HepG2 (cell line): ENCODE data around the gene GPN2. TPM values are rescaled to one million over a fixed set of nuclear protein-coding genes. Genes with fewer than 3 reads are reported as not detected.

ENCODE experiments used
- ATAC-seq: fragments of 200-7000 bp; cut with Tn5 transposase; 3 replicates; pipeline ENCODE4 v1.9.1; 2020; ENCODE audit warnings: mild to moderate bottlenecking, moderate library complexity
- BruUV-seq: library from RNA; stranded (reverse); fragments of 400-500 nt; replicated peaks from 2 replicates; lab custom pipeline; 2021; lab: Mats Ljungman, UMichigan
- CTCF ChIA-PET: fragments of 300-600 bp; formaldehyde crosslinking; extraction: SDS; loops from one replicate; lab custom pipeline; 2021; ENCODE audit warnings: low total read pairs, inconsistent platforms, low intra/inter-chr PET ratio; lab: Yijun Ruan, JAX
- POLR2A ChIA-PET: fragments of 350-600 bp; sonication (Branson Sonifier 250); formaldehyde crosslinking; loops from one replicate; lab custom pipeline; 2020; ENCODE audit warnings: antibody characterized with exemption, inconsistent platforms; lab: Yijun Ruan, JAX
- DNase-seq: peaks from one replicate; pipeline ENCODE4 v3.0.0-alpha.2; 2015; ENCODE audit warnings: low spot score
- FAIRE-seq: peaks from 3 replicates; lab custom pipeline; 2011; peaks lifted over from hg19 to GRCh38; lab: Jason Lieb, UNC
- H2AFZ ChIP-seq: one replicate; pipeline ENCODE4 v1.6.1; 2011; ENCODE audit warnings: low read length, inconsistent platforms
- H3K27ac ChIP-seq: fragments of 300-600 bp; 3 replicates; pipeline ENCODE4 v1.8.0; 2011; ENCODE audit warnings: mixed run types, mild to moderate bottlenecking, mixed read lengths, low read length, inconsistent platforms; ENCODE audit not compliant: insufficient read depth; ENCODE audit errors: extremely low read length
- H3K27me3 ChIP-seq, 2 experiments: fragments of 200-600 bp in 1 of 2; 2 replicates in 1 of 2; 3 replicates in 1 of 2; pipeline versions ENCODE4 v1.6.0 to v1.8.0; 2011; ENCODE audit warnings: low read length in 2 of 2, mild to moderate bottlenecking in 2 of 2, moderate library complexity in 2 of 2, inconsistent platforms in 1 of 2; ENCODE audit not compliant: insufficient read depth in 2 of 2, control insufficient read depth in 1 of 2
- H3K36me3 ChIP-seq, 2 experiments: fragments of 200-600 bp in 1 of 2; replicated peaks in 1 of 2; 2 replicates in 1 of 2; 3 replicates in 1 of 2; pipeline versions ENCODE4 v1.5.1 to v1.8.0; 2011; ENCODE audit warnings: low read length in 2 of 2, inconsistent platforms in 1 of 2; ENCODE audit not compliant: insufficient read depth in 2 of 2, control insufficient read depth in 1 of 2
- H3K4me1 ChIP-seq: 2 replicates; pipeline ENCODE4 v1.5.1; 2012; ENCODE audit warnings: low read length, inconsistent platforms; ENCODE audit not compliant: insufficient read depth
- H3K4me2 ChIP-seq: 2 replicates; pipeline ENCODE4 v1.6.0; 2011; ENCODE audit warnings: low read depth, low read length, inconsistent platforms
- H3K4me3 ChIP-seq, 3 experiments: fragments of 200-600 bp in 1 of 3; sonication (generic), shearing (Covaris generic) in 1 of 3; replicated peaks in 1 of 3; 2 replicates each; pipeline ENCODE4 v1.5.1; 2011 to 2016; ENCODE audit warnings: low read length in 3 of 3, inconsistent platforms in 2 of 3, low read depth in 2 of 3, mild to moderate bottlenecking in 2 of 3, control low read depth in 1 of 3, mixed read lengths in 1 of 3; ENCODE audit not compliant: insufficient read depth in 1 of 3
- H3K79me2 ChIP-seq: one replicate; pipeline ENCODE4 v1.6.1; 2011; ENCODE audit warnings: low read length, inconsistent platforms; ENCODE audit not compliant: insufficient read depth
- H3K9ac ChIP-seq: 2 replicates; pipeline ENCODE4 v1.6.0; 2011; ENCODE audit warnings: mild to moderate bottlenecking, low read depth, low read length, inconsistent platforms; ENCODE audit not compliant: insufficient read depth
- H3K9me3 ChIP-seq: 2 replicates; pipeline ENCODE4 v1.5.1; 2012; ENCODE audit warnings: mild to moderate bottlenecking, low read length
- H4K20me1 ChIP-seq: 2 replicates; pipeline ENCODE4 v1.6.0; 2011; ENCODE audit warnings: inconsistent platforms, mild to moderate bottlenecking, low read length, moderate library complexity; ENCODE audit not compliant: insufficient read depth
- GTF3A ChIP-seq: sonication (generic); formaldehyde crosslinking; conservative IDR thresholded peaks from 2 replicates; pipeline ENCODE4 v1.4.0; 2020; ENCODE audit warnings: mild to moderate bottlenecking, missing genetic modification reagents
- HOXA3 ChIP-seq: sonication (generic); formaldehyde crosslinking; IDR thresholded peaks from 2 replicates; pipeline ENCODE4 v1.5.0; 2020; ENCODE audit warnings: missing genetic modification reagents
- IKZF5 ChIP-seq: IDR thresholded peaks from 2 replicates; pipeline ENCODE4 v1.6.1; 2018; ENCODE audit warnings: missing genetic modification reagents, mild to moderate bottlenecking, missing compliant biosample characterization
- PHF20 ChIP-seq: sonication (generic); formaldehyde crosslinking; IDR thresholded peaks from 2 replicates; pipeline ENCODE4 v1.5.0; 2020; ENCODE audit warnings: mild to moderate bottlenecking, missing genetic modification reagents
- POLR2AphosphoS5 ChIP-seq: IDR thresholded peaks from 2 replicates; pipeline ENCODE4 v1.6.1; 2012; ENCODE audit warnings: low read depth, low read length
- POLR2G ChIP-seq: fragments of 200-400 bp; formaldehyde crosslinking; IDR thresholded peaks from 2 replicates; pipeline ENCODE4 v1.6.1; 2018; ENCODE audit warnings: mild to moderate bottlenecking, low read depth, low read length, moderate library complexity
- RBM39 ChIP-seq: fragments of 200-400 bp; formaldehyde crosslinking; IDR thresholded peaks from one replicate; pipeline ENCODE4 v1.6.1; 2018; ENCODE audit warnings: antibody characterized with exemption, mild to moderate bottlenecking, low read depth, low read length; ENCODE audit not compliant: poor library complexity, severe bottlenecking
- RNF2 ChIP-seq: fragments of 450-650 bp; conservative IDR thresholded peaks from 2 replicates; pipeline ENCODE4 v1.6.1; 2016; ENCODE audit warnings: low read depth
- TEF ChIP-seq: sonication (generic); formaldehyde crosslinking; IDR thresholded peaks from 2 replicates; pipeline ENCODE4 v1.5.0; 2020; ENCODE audit warnings: missing genetic modification reagents
- THRA ChIP-seq: sonication (generic); formaldehyde crosslinking; IDR thresholded peaks from 2 replicates; pipeline ENCODE4 v1.4.0; 2020; ENCODE audit warnings: missing genetic modification reagents, borderline replicate concordance
- ZNF672 ChIP-seq: sonication (generic); formaldehyde crosslinking; IDR thresholded peaks from 2 replicates; pipeline ENCODE4 v1.8.1; 2022; ENCODE audit warnings: missing genetic modification reagents
- ZNF747 ChIP-seq: sonication (generic); formaldehyde crosslinking; IDR thresholded peaks from 2 replicates; pipeline ENCODE4 v1.8.1; 2023; ENCODE audit warnings: missing genetic modification reagents, mild to moderate bottlenecking, borderline replicate concordance
- ZNF766 ChIP-seq: sonication (generic); formaldehyde crosslinking; IDR thresholded peaks from 2 replicates; pipeline ENCODE4 v1.5.0; 2020; ENCODE audit warnings: missing genetic modification reagents, borderline replicate concordance
- ZSCAN21 ChIP-seq: sonication (generic); formaldehyde crosslinking; IDR thresholded peaks from 2 replicates; pipeline ENCODE4 v1.8.0; 2022; ENCODE audit warnings: mild to moderate bottlenecking, missing genetic modification reagents, moderate library complexity, borderline replicate concordance
- WGBS: methylation state at CpG from one replicate; pipeline ENCODE4 v1.1.6; 2017; ENCODE audit warnings: low lambda C conversion rate; 5-methylcytosine and 5-hydroxymethylcytosine counted together
- in situ Hi-C: cut with HindIII; loops from 2 replicates; pipeline ENCODE4 v1.10.0; 2017; ENCODE audit warnings: low pct_unique_long_range_greater_than_20kb; ENCODE audit not compliant: extremely low pct_ligation_motif_present
- intact Hi-C: fragments of 100-400 bp; cut with micrococcal nuclease; formaldehyde crosslinking; loops from one replicate; pipeline ENCODE4 v1.10.0; 2022; ENCODE audit not compliant: unreplicated experiment
- polyA plus RNA-seq, 8 experiments: library from polyadenylated mRNA; depleted of rRNA in 3 of 8; stranded (reverse) in 7 of 8; unstranded in 1 of 8; fragments of >200 nt; fragmentation: Illumina TruSeq in 4 of 8; extraction: Trizol in 4 of 8; gene quantifications; 2 replicates each; pipeline versions ENCODE4 v1.2.1 to v1.2.3, GENCODE V29; 2011 to 2016; ENCODE audit warnings: low read depth in 4 of 8, missing spikeins in 1 of 8, mixed read lengths in 1 of 8; ENCODE audit not compliant: insufficient read depth in 1 of 8
- total RNA-seq, 5 experiments: library from RNA; depleted of rRNA; stranded (reverse); fragments of >200 nt; fragmentation: Illumina TruSeq; extraction: Trizol; gene quantifications; 2 replicates each; pipeline ENCODE4 v1.2.3, GENCODE V29; 2016; ENCODE audit warnings: low read depth in 1 of 5
- TF ChIP-seq, protein P1 (sequence below): sonication (generic); formaldehyde crosslinking; IDR thresholded peaks from 2 replicates; pipeline ENCODE4 v1.4.0; 2020; ENCODE audit warnings: low read depth, mild to moderate bottlenecking, missing genetic modification reagents
- TF ChIP-seq, protein P2 (sequence below): sonication (generic); formaldehyde crosslinking; IDR thresholded peaks from 2 replicates; pipeline ENCODE4 v1.5.0; 2020; ENCODE audit warnings: mild to moderate bottlenecking, missing genetic modification reagents

The GPN2 gene
- total and polyA plus RNA-seq, 2 of the 13 experiments (the other 11 are each of a cell fraction or from before 2014, with no cell fraction given): 19.3 to 38.9 TPM

GRCh38 chr1:26890467-26890796 lies 349 bp upstream of the GPN2 start (continued):
- TF ChIP-seq, protein P1, sequence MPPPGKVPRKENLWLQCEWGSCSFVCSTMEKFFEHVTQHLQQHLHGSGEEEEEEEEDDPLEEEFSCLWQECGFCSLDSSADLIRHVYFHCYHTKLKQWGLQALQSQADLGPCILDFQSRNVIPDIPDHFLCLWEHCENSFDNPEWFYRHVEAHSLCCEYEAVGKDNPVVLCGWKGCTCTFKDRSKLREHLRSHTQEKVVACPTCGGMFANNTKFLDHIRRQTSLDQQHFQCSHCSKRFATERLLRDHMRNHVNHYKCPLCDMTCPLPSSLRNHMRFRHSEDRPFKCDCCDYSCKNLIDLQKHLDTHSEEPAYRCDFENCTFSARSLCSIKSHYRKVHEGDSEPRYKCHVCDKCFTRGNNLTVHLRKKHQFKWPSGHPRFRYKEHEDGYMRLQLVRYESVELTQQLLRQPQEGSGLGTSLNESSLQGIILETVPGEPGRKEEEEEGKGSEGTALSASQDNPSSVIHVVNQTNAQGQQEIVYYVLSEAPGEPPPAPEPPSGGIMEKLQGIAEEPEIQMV (CRISPR knock-in tag): no peak
- no peak for TF ChIP-seq POLR2AphosphoS5
- TF ChIP-seq THRA (CRISPR knock-in tag): no peak
- no peak for TF ChIP-seq RNF2
- no peak for TF ChIP-seq TEF
- peak; percentile 51 for TF ChIP-seq POLR2G
- no peak for TF ChIP-seq GTF3A (CRISPR knock-in tag)
- TF ChIP-seq ZSCAN21 (CRISPR knock-in tag): 0 out of 2 replicates have a peak, but pooled peaks have one; percentile 3

DNA sequence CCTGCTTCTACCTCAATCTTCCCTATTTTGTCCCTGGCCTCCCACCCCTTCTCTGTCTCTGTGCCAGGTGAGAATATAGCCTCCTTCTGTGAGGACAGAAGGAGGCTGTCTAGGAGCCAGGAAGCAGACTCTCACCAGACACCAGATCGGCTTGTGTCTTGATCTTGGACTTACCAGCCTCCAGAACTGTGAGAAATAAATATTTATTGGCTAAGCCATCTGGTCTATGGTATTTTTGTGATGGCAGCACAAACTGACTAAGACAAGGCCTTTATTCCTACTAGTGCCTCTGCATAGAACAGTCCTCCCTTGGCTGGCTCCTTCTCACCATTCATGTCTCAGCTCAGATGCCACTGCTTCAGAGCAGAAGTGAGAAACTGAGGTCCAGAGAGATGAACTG lies 1.9 kb downstream of the GPN2 start:
- intact Hi-C loops: no loop called here
- Histone ChIP-seq H3K9ac (no peak overlapping the region), H3K4me2 (peak overlapping the region; percentile 91; the same call in 1 of the 2 replicates), H3K4me1 (peaks cover 39% of the 10 kb centered on the region), H3K9me3 (no peaks in the 10 kb centered on the region), H3K27me3 (no peaks in the 10 kb centered on the region), H3K36me3 (peaks cover 14 to 62% of the 10 kb centered on the region in 2 experiments; a peak in 4 of 5 replicates), H3K27ac (no peak overlapping the region), H3K79me2 (peaks cover 17% of the 10 kb centered on the region), H2AFZ (no peak overlapping the region), H4K20me1 (no peaks in the 10 kb centered on the region), H3K4me3 (no peak overlapping the region)
- WGBS: 93% methylated on average over 1 of the region's 1 CpG
- DNase-seq: no peak
- no peak for ATAC-seq
- CTCF ChIA-PET: no interaction called here
- no TSS peak for BruUV-seq
- no peak for FAIRE-seq
- in situ Hi-C loops: no loop called here
- POLR2A ChIA-PET: interaction anchor here (1.5 to 3.0 kb wide), 4 partner anchors 13 to 49 kb away, joined by 4 to 65 read pairs (median 21); partner anchors contain the start of genes GPATCH3 and NR0B2
- TF ChIP-seq, protein P2, sequence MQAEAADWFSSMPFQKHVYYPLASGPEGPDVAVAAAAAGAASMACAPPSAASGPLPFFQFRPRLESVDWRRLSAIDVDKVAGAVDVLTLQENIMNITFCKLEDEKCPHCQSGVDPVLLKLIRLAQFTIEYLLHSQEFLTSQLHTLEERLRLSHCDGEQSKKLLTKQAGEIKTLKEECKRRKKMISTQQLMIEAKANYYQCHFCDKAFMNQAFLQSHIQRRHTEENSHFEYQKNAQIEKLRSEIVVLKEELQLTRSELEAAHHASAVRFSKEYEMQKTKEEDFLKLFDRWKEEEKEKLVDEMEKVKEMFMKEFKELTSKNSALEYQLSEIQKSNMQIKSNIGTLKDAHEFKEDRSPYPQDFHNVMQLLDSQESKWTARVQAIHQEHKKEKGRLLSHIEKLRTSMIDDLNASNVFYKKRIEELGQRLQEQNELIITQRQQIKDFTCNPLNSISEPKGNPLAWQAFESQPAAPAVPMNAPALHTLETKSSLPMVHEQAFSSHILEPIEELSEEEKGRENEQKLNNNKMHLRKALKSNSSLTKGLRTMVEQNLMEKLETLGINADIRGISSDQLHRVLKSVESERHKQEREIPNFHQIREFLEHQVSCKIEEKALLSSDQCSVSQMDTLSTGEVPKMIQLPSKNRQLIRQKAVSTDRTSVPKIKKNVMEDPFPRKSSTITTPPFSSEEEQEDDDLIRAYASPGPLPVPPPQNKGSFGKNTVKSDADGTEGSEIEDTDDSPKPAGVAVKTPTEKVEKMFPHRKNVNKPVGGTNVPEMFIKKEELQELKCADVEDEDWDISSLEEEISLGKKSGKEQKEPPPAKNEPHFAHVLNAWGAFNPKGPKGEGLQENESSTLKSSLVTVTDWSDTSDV (CRISPR knock-in tag): no peak
- TF ChIP-seq HOXA3 (CRISPR knock-in tag) (no peak), IKZF5 (CRISPR knock-in tag) (no peak), ZNF766 (CRISPR knock-in tag) (no peak), RBM39 (no peak), ZNF672 (no peak), PHF20 (CRISPR knock-in tag) (no peak), ZNF747 (no peak)
